Stimulated activated CD8-positive, alpha-beta memory T cell treated with anti-CD3 and anti-CD28 coated beads, Interleukin-12 subunit alpha, Interleukin-12 subunit beta, amount 100 ng/mL, for 24 hours (primary cell): Measurements from ENCODE around the gene ARAP1.

ENCODE experiments used
- DNase-seq: peaks from one replicate; pipeline ENCODE4 v3.0.0-alpha.2; 2020; ENCODE audit errors: extremely low read depth

ARAP1 gene

GRCh38 chr11:72705442-72706365 is 46.5 kb downstream of the ARAP1 start:
- no peak for DNase-seq

- DNase-seq = no peak
Observed at GRCh38 chr11:72704783-72705265, 47.4 kb downstream of the ARAP1 start.

- no peak for DNase-seq
Observed at GRCh38 chr11:72704028-72704782, 48.0 kb downstream of the ARAP1 start.

- DNase-seq = no peak
Observed at GRCh38 chr11:72703267-72704008, 48.8 kb downstream of the ARAP1 start.

- no peak for DNase-seq
Observed at GRCh38 chr11:72702577-72703241, 49.5 kb downstream of the ARAP1 start.

- no peak for DNase-seq
Observed at GRCh38 chr11:72702096-72702495, 50.1 kb downstream of the ARAP1 start.

- DNase-seq = no peak
Observed at GRCh38 chr11:72701466-72701865, 50.7 kb downstream of the ARAP1 start.

- no peak for DNase-seq
Observed at GRCh38 chr11:72700146-72700545, 52.1 kb downstream of the ARAP1 start.

- no peak for DNase-seq
Observed at GRCh38 chr11:72697814-72698213, 54.4 kb downstream of the ARAP1 start.

- DNase-seq = no peak
Observed at GRCh38 chr11:72696866-72697700, 55.1 kb downstream of the ARAP1 start.

- DNase-seq = no peak
Observed at GRCh38 chr11:72695354-72695753, 56.9 kb downstream of the ARAP1 start.

GRCh38 chr11:72693271-72693968 is 58.8 kb downstream of the ARAP1 start:
- DNase-seq = no peak

GRCh38 chr11:72692498-72693237 is 59.5 kb downstream of the ARAP1 start:
- no peak for DNase-seq

GRCh38 chr11:72690166-72690565 is 62.0 kb downstream of the ARAP1 start:
- no peak for DNase-seq

- DNase-seq = no peak
Observed at GRCh38 chr11:72688929-72689328, 63.3 kb downstream of the ARAP1 start.

GRCh38 chr11:72688486-72688885 is 63.7 kb downstream of the ARAP1 start:
- DNase-seq = no peak

GRCh38 chr11:72687326-72687725 is 64.9 kb downstream of the ARAP1 start:
- DNase-seq = no peak

- no peak for DNase-seq
Observed at GRCh38 chr11:72686639-72687220, 65.5 kb downstream of the ARAP1 start.
